A673 (cell line): ENCODE measurements around the gene CGNL1. TPM values are rescaled to one million over a fixed set of nuclear protein-coding genes. Genes with fewer than 3 reads are reported as not detected.

Source experiments
- BruUV-seq: library from RNA; stranded (reverse); fragments of 400-500 nt; replicated peaks from 2 replicates; lab custom pipeline; 2021; lab: Mats Ljungman, UMichigan
- CTCF ChIA-PET: fragments of 300-600 bp; sonication (Branson Sonifier 250); formaldehyde crosslinking; loops from one replicate; lab custom pipeline; 2022; ENCODE audit warnings: antibody characterized with exemption; lab: Charles Lee
- POLR2A ChIA-PET: fragments of 300-600 bp; sonication (Branson Sonifier 250); formaldehyde crosslinking; loops from one replicate; lab custom pipeline; 2022; ENCODE audit warnings: antibody characterized with exemption; ENCODE audit not compliant: low non-redundant PET; lab: Charles Lee
- DNase-seq: peaks from one replicate; pipeline ENCODE4 v3.0.0-alpha.2; 2015; ENCODE audit warnings: low spot score
- H3K27ac ChIP-seq: fragments of 200-600 bp; sonication (generic); 2 replicates; pipeline ENCODE4 v1.5.1; 2016; ENCODE audit warnings: mixed run types, low read depth, mild to moderate bottlenecking, mixed read lengths, antibody characterized with exemption, low read length; ENCODE audit not compliant: poor library complexity, severe bottlenecking
- H3K27me3 ChIP-seq: fragments of 200-600 bp; sonication (generic); replicated peaks from 2 replicates; pipeline ENCODE4 v1.6.1; 2017; ENCODE audit warnings: mixed run types, low read depth, mild to moderate bottlenecking, mixed read lengths, antibody characterized with exemption, low read length; ENCODE audit not compliant: insufficient read depth, poor library complexity
- H3K36me3 ChIP-seq: fragments of 200-600 bp; sonication (generic); 2 replicates; pipeline ENCODE4 v1.6.1; 2016; ENCODE audit warnings: mixed run types, mild to moderate bottlenecking, mixed read lengths, antibody characterized with exemption, low read length; ENCODE audit not compliant: insufficient read depth, poor library complexity, severe bottlenecking
- H3K4me1 ChIP-seq: fragments of 200-600 bp; sonication (generic); 2 replicates; pipeline ENCODE4 v1.6.1; 2017; ENCODE audit warnings: mixed run types, mild to moderate bottlenecking, mixed read lengths, antibody characterized with exemption, low read length; ENCODE audit not compliant: insufficient read depth, poor library complexity, severe bottlenecking
- H3K4me3 ChIP-seq: fragments of 200-600 bp; sonication (generic); 2 replicates; pipeline ENCODE4 v1.5.1; 2016; ENCODE audit warnings: low read depth, mixed run types, mild to moderate bottlenecking, mixed read lengths, low read length; ENCODE audit not compliant: poor library complexity, severe bottlenecking
- H3K9me3 ChIP-seq: fragments of 200-600 bp; sonication (generic); 2 replicates; pipeline ENCODE4 v1.6.1; 2016; ENCODE audit warnings: mixed run types, low read depth, mild to moderate bottlenecking, mixed read lengths, antibody characterized with exemption, low read length; ENCODE audit not compliant: poor library complexity, severe bottlenecking
- CTCF ChIP-seq: fragments of 300-800, 200-600 bp; sonication (generic); conservative IDR thresholded peaks from 2 replicates; pipeline ENCODE4 v1.5.1; 2017; ENCODE audit warnings: low read depth, mild to moderate bottlenecking, antibody characterized with exemption, low read length, moderate library complexity, mixed read lengths
- EZH2 ChIP-seq: fragments of 200-600 bp; sonication (generic); IDR thresholded peaks from 2 replicates; pipeline ENCODE4 v1.6.1; 2017; ENCODE audit warnings: borderline replicate concordance, low read depth, mild to moderate bottlenecking, mixed read lengths, antibody characterized with exemption, low read length; ENCODE audit not compliant: poor library complexity, severe bottlenecking
- intact Hi-C: fragments of 100-400 bp; cut with micrococcal nuclease; formaldehyde crosslinking; loops from one replicate; pipeline ENCODE4 v1.10.0; 2022; ENCODE audit not compliant: unreplicated experiment
- total RNA-seq: library from RNA; stranded (reverse); gene quantifications from 2 replicates; pipeline ENCODE4 v1.2.3, GENCODE V29; 2021

Gene CGNL1
- total RNA-seq, 1 experiment from 2014 or later: 0.58 TPM

- no peaks in the 10 kb centered on the region for H3K36me3 ChIP-seq
- H3K27me3 ChIP-seq: no peaks in the 10 kb centered on the region
- no peak overlapping the region for H3K27ac ChIP-seq
- ChIA-PET POLR2A (no interaction called here), CTCF (no interaction called here)
- no TSS peak for BruUV-seq
- intact Hi-C loops: no loop called here
- no peaks in the 10 kb centered on the region for H3K4me1 ChIP-seq
- DNase-seq: no peak
- TF ChIP-seq CTCF (no peak), EZH2 (no peak)
- no peaks in the 10 kb centered on the region for H3K9me3 ChIP-seq
- H3K4me3 ChIP-seq: no peak overlapping the region
Measured at GRCh38 chr15:57438166-57438565, 61.9 kb downstream of the CGNL1 start.

- no peak for DNase-seq
- Histone ChIP-seq H3K4me3 (no peak overlapping the region), H3K9me3 (no peaks in the 10 kb centered on the region), H3K27me3 (no peaks in the 10 kb centered on the region), H3K36me3 (no peaks in the 10 kb centered on the region), H3K4me1 (no peaks in the 10 kb centered on the region), H3K27ac (no peak overlapping the region)
- TF ChIP-seq EZH2 (no peak), CTCF (no peak)
- intact Hi-C loops: no loop called here
- POLR2A ChIA-PET: no interaction called here
- CTCF ChIA-PET: no interaction called here
- BruUV-seq: no TSS peak
Measured at GRCh38 chr15:57439128-57440027, 63.1 kb downstream of the CGNL1 start.

- CTCF ChIA-PET: no interaction called here
- no peaks in the 10 kb centered on the region for H3K27me3 ChIP-seq
- TF ChIP-seq CTCF: no peak
- no peak for TF ChIP-seq EZH2
- POLR2A ChIA-PET: no interaction called here
- no peak overlapping the region for H3K27ac ChIP-seq
- intact Hi-C loops: no loop called here
- BruUV-seq: no TSS peak
- no peak overlapping the region for H3K4me3 ChIP-seq
- no peak for DNase-seq
- H3K36me3 ChIP-seq: no peaks in the 10 kb centered on the region
- H3K4me1 ChIP-seq: peaks cover 1% of the 10 kb centered on the region
- no peaks in the 10 kb centered on the region for H3K9me3 ChIP-seq
Measured at GRCh38 chr15:57440167-57440566, 63.9 kb downstream of the CGNL1 start.
